ENCODE measurements around the gene KLHL8. TPM values are rescaled to one million over a fixed set of nuclear protein-coding genes. Genes with fewer than 3 reads are reported as not detected.

Gene KLHL8
- polyA plus RNA-seq, 1 donor from 2014 or later = 15.0 TPM

GRCh38 chr4:87120411-87121162 lies 99.8 kb downstream of the KLHL8 start:
- Histone ChIP-seq H3K9me3 (ENCODE audit: low read length) (no peaks in the 10 kb centered on the region), H3F3A (ENCODE audit: insufficient read depth, low read length, poor library complexity, severe bottlenecking) (no peaks in the 10 kb centered on the region), H3K36me3 (ENCODE audit: insufficient read depth, low read length) (no peaks in the 10 kb centered on the region), H3K4me2 (ENCODE audit: low read length) (no peak overlapping the region), H3K79me2 (replicated peaks; ENCODE audit: insufficient read depth, low read length) (no peaks in the 10 kb centered on the region), H3K9me2 (ENCODE audit: insufficient read depth, low read length) (no peaks in the 10 kb centered on the region), H3K27me3 (ENCODE audit: insufficient read depth, low read depth, low read length) (no peaks in the 10 kb centered on the region), H2AFZ (ENCODE audit: low read depth, low read length) (no peak overlapping the region), H3K27ac (ENCODE audit: low read length) (no peak overlapping the region), H3K9ac (ENCODE audit: low read length) (no peak overlapping the region), H4K20me1 (ENCODE audit: insufficient read depth) (no peaks in the 10 kb centered on the region), H3K4me3 (ENCODE audit: low read length) (no peak overlapping the region)
- TF ChIP-seq, protein P1, sequence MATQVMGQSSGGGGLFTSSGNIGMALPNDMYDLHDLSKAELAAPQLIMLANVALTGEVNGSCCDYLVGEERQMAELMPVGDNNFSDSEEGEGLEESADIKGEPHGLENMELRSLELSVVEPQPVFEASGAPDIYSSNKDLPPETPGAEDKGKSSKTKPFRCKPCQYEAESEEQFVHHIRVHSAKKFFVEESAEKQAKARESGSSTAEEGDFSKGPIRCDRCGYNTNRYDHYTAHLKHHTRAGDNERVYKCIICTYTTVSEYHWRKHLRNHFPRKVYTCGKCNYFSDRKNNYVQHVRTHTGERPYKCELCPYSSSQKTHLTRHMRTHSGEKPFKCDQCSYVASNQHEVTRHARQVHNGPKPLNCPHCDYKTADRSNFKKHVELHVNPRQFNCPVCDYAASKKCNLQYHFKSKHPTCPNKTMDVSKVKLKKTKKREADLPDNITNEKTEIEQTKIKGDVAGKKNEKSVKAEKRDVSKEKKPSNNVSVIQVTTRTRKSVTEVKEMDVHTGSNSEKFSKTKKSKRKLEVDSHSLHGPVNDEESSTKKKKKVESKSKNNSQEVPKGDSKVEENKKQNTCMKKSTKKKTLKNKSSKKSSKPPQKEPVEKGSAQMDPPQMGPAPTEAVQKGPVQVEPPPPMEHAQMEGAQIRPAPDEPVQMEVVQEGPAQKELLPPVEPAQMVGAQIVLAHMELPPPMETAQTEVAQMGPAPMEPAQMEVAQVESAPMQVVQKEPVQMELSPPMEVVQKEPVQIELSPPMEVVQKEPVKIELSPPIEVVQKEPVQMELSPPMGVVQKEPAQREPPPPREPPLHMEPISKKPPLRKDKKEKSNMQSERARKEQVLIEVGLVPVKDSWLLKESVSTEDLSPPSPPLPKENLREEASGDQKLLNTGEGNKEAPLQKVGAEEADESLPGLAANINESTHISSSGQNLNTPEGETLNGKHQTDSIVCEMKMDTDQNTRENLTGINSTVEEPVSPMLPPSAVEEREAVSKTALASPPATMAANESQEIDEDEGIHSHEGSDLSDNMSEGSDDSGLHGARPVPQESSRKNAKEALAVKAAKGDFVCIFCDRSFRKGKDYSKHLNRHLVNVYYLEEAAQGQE (IDR thresholded peaks at IDR 0.05; ENCODE audit: borderline replicate concordance) = no peak
- TF ChIP-seq MXI1 (conservative IDR thresholded peaks at IDR 0.05; ENCODE audit: poor library complexity, severe bottlenecking) (no peak), POLR2AphosphoS5 (IDR thresholded peaks at IDR 0.05) (no peak), CTCF (IDR thresholded peaks at IDR 0.05; ENCODE audit: poor library complexity, severe bottlenecking) (no peak), RAD21 (conservative IDR thresholded peaks at IDR 0.05) (no peak), TAF1 (IDR thresholded peaks at IDR 0.05; ENCODE audit: low read depth) (no peak), EZH2 (IDR thresholded peaks at IDR 0.05; ENCODE audit: borderline replicate concordance, insufficient read depth, low read length, poor library complexity, severe bottlenecking) (no peak), SMC3 (conservative IDR thresholded peaks at IDR 0.05; ENCODE audit: poor library complexity) (no peak), EP300 (conservative IDR thresholded peaks at IDR 0.05; ENCODE audit: poor library complexity, severe bottlenecking) (no peak)

GRCh38 chr4:87120010-87120409 lies 100.4 kb downstream of the KLHL8 start:
- Histone ChIP-seq H3K9me3 (ENCODE audit: low read length) (no peaks in the 10 kb centered on the region), H3K9me2 (ENCODE audit: insufficient read depth, low read length) (no peaks in the 10 kb centered on the region), H3K9ac (ENCODE audit: low read length) (no peak overlapping the region), H2AFZ (ENCODE audit: low read depth, low read length) (no peak overlapping the region), H3K4me2 (ENCODE audit: low read length) (no peak overlapping the region), H3K4me3 (ENCODE audit: low read length) (no peak overlapping the region), H3K27ac (ENCODE audit: low read length) (no peak overlapping the region), H4K20me1 (ENCODE audit: insufficient read depth) (no peaks in the 10 kb centered on the region), H3K36me3 (ENCODE audit: insufficient read depth, low read length) (no peaks in the 10 kb centered on the region), H3K27me3 (ENCODE audit: insufficient read depth, low read depth, low read length) (no peaks in the 10 kb centered on the region), H3F3A (ENCODE audit: insufficient read depth, low read length, poor library complexity, severe bottlenecking) (no peaks in the 10 kb centered on the region), H3K79me2 (replicated peaks; ENCODE audit: insufficient read depth, low read length) (no peaks in the 10 kb centered on the region)
- no peak for TF ChIP-seq RAD21 (conservative IDR thresholded peaks at IDR 0.05)

Measured in neural cell (in vitro differentiated cells).